HepG2 (cell line): ENCODE data around the gene FURIN. TPM values are rescaled to one million over a fixed set of nuclear protein-coding genes. Genes with fewer than 3 reads are reported as not detected.

Experiments used
- ATAC-seq: fragments of 200-7000 bp; cut with Tn5 transposase; 3 replicates; pipeline ENCODE4 v1.9.1; 2020; ENCODE audit warnings: mild to moderate bottlenecking, moderate library complexity
- BruUV-seq: library from RNA; stranded (reverse); fragments of 400-500 nt; replicated peaks from 2 replicates; lab custom pipeline; 2021; lab: Mats Ljungman, UMichigan
- CTCF ChIA-PET: fragments of 300-600 bp; formaldehyde crosslinking; extraction: SDS; loops from one replicate; lab custom pipeline; 2021; ENCODE audit warnings: low total read pairs, inconsistent platforms, low intra/inter-chr PET ratio; lab: Yijun Ruan, JAX
- POLR2A ChIA-PET: fragments of 350-600 bp; sonication (Branson Sonifier 250); formaldehyde crosslinking; loops from one replicate; lab custom pipeline; 2020; ENCODE audit warnings: antibody characterized with exemption, inconsistent platforms; lab: Yijun Ruan, JAX
- DNase-seq: peaks from one replicate; pipeline ENCODE4 v3.0.0-alpha.2; 2015; ENCODE audit warnings: low spot score
- FAIRE-seq: peaks from 3 replicates; lab custom pipeline; 2011; peaks lifted over from hg19 to GRCh38; lab: Jason Lieb, UNC
- H2AFZ ChIP-seq: one replicate; pipeline ENCODE4 v1.6.1; 2011; ENCODE audit warnings: low read length, inconsistent platforms
- H3K27ac ChIP-seq: fragments of 300-600 bp; 3 replicates; pipeline ENCODE4 v1.8.0; 2011; ENCODE audit warnings: mixed run types, mild to moderate bottlenecking, mixed read lengths, low read length, inconsistent platforms; ENCODE audit not compliant: insufficient read depth; ENCODE audit errors: extremely low read length
- H3K27me3 ChIP-seq, 2 experiments: fragments of 200-600 bp in 1 of 2; 2 replicates in 1 of 2; 3 replicates in 1 of 2; pipeline versions ENCODE4 v1.6.0 to v1.8.0; 2011; ENCODE audit warnings: low read length in 2 of 2, mild to moderate bottlenecking in 2 of 2, moderate library complexity in 2 of 2, inconsistent platforms in 1 of 2; ENCODE audit not compliant: insufficient read depth in 2 of 2, control insufficient read depth in 1 of 2
- H3K36me3 ChIP-seq, 2 experiments: fragments of 200-600 bp in 1 of 2; replicated peaks in 1 of 2; 2 replicates in 1 of 2; 3 replicates in 1 of 2; pipeline versions ENCODE4 v1.5.1 to v1.8.0; 2011; ENCODE audit warnings: low read length in 2 of 2, inconsistent platforms in 1 of 2; ENCODE audit not compliant: insufficient read depth in 2 of 2, control insufficient read depth in 1 of 2
- H3K4me1 ChIP-seq: 2 replicates; pipeline ENCODE4 v1.5.1; 2012; ENCODE audit warnings: low read length, inconsistent platforms; ENCODE audit not compliant: insufficient read depth
- H3K4me2 ChIP-seq: 2 replicates; pipeline ENCODE4 v1.6.0; 2011; ENCODE audit warnings: low read depth, low read length, inconsistent platforms
- H3K4me3 ChIP-seq, 3 experiments: fragments of 200-600 bp in 1 of 3; sonication (generic), shearing (Covaris generic) in 1 of 3; replicated peaks in 1 of 3; 2 replicates each; pipeline ENCODE4 v1.5.1; 2011 to 2016; ENCODE audit warnings: low read length in 3 of 3, inconsistent platforms in 2 of 3, low read depth in 2 of 3, mild to moderate bottlenecking in 2 of 3, control low read depth in 1 of 3, mixed read lengths in 1 of 3; ENCODE audit not compliant: insufficient read depth in 1 of 3
- H3K79me2 ChIP-seq: one replicate; pipeline ENCODE4 v1.6.1; 2011; ENCODE audit warnings: low read length, inconsistent platforms; ENCODE audit not compliant: insufficient read depth
- H3K9ac ChIP-seq: 2 replicates; pipeline ENCODE4 v1.6.0; 2011; ENCODE audit warnings: mild to moderate bottlenecking, low read depth, low read length, inconsistent platforms; ENCODE audit not compliant: insufficient read depth
- H3K9me3 ChIP-seq: 2 replicates; pipeline ENCODE4 v1.5.1; 2012; ENCODE audit warnings: mild to moderate bottlenecking, low read length
- H4K20me1 ChIP-seq: 2 replicates; pipeline ENCODE4 v1.6.0; 2011; ENCODE audit warnings: inconsistent platforms, mild to moderate bottlenecking, low read length, moderate library complexity; ENCODE audit not compliant: insufficient read depth
- ATRX ChIP-seq: sonication (generic); formaldehyde crosslinking; IDR thresholded peaks from 2 replicates; pipeline ENCODE4 v1.4.0; 2020; ENCODE audit warnings: missing genetic modification reagents, borderline replicate concordance
- ELF1 ChIP-seq: sonication (generic); formaldehyde crosslinking; IDR thresholded peaks from 2 replicates; pipeline ENCODE4 v1.4.0; 2020; ENCODE audit warnings: missing genetic modification reagents
- GABPB1 ChIP-seq: IDR thresholded peaks from 2 replicates; pipeline ENCODE4 v1.6.1; 2016; ENCODE audit warnings: mild to moderate bottlenecking, missing genetic modification reagents, moderate library complexity, missing compliant biosample characterization
- POLR2AphosphoS2 ChIP-seq: IDR thresholded peaks from 2 replicates; pipeline ENCODE4 v1.6.1; 2011; ENCODE audit warnings: low read depth, low read length, improper control_type of control experiment
- POLR2G ChIP-seq: fragments of 200-400 bp; formaldehyde crosslinking; IDR thresholded peaks from 2 replicates; pipeline ENCODE4 v1.6.1; 2018; ENCODE audit warnings: mild to moderate bottlenecking, low read depth, low read length, moderate library complexity
- RARA ChIP-seq: IDR thresholded peaks from 2 replicates; pipeline ENCODE4 v1.6.1; 2016; ENCODE audit warnings: missing genetic modification reagents, missing compliant biosample characterization
- RCOR2 ChIP-seq: IDR thresholded peaks from 2 replicates; pipeline ENCODE4 v1.6.1; 2016; ENCODE audit warnings: missing biosample characterization, missing genetic modification reagents
- RORA ChIP-seq: sonication (generic); formaldehyde crosslinking; IDR thresholded peaks from 2 replicates; pipeline ENCODE4 v1.5.0; 2020; ENCODE audit warnings: mild to moderate bottlenecking, missing genetic modification reagents, moderate library complexity
- SMARCC2 ChIP-seq: fragments of 450-650 bp; IDR thresholded peaks from 2 replicates; pipeline ENCODE4 v1.6.1; 2017; ENCODE audit warnings: antibody characterized with exemption, mild to moderate bottlenecking
- TBP ChIP-seq: sonication (generic); formaldehyde crosslinking; IDR thresholded peaks from 2 replicates; pipeline ENCODE4 v1.5.0; 2020; ENCODE audit warnings: missing genetic modification reagents
- YEATS4 ChIP-seq: sonication (generic); formaldehyde crosslinking; IDR thresholded peaks from 2 replicates; pipeline ENCODE4 v1.4.0; 2020; ENCODE audit warnings: missing genetic modification reagents, borderline replicate concordance
- ZNF205 ChIP-seq: IDR thresholded peaks from 2 replicates; pipeline ENCODE4 v1.6.1; 2018; ENCODE audit warnings: missing biosample characterization, missing genetic modification reagents
- ZNF333 ChIP-seq: sonication (generic); formaldehyde crosslinking; IDR thresholded peaks from 2 replicates; pipeline ENCODE4 v1.4.0; 2020; ENCODE audit warnings: mild to moderate bottlenecking, missing genetic modification reagents, borderline replicate concordance
- ZNF530 ChIP-seq: sonication (generic); formaldehyde crosslinking; IDR thresholded peaks from 2 replicates; pipeline ENCODE4 v1.5.0; 2020; ENCODE audit warnings: low read depth, mild to moderate bottlenecking, missing genetic modification reagents
- ZNF556 ChIP-seq: sonication (generic); formaldehyde crosslinking; IDR thresholded peaks from 2 replicates; pipeline ENCODE4 v1.4.0; 2020; ENCODE audit warnings: mild to moderate bottlenecking, missing genetic modification reagents, borderline replicate concordance
- WGBS: methylation state at CpG from one replicate; pipeline ENCODE4 v1.1.6; 2017; ENCODE audit warnings: low lambda C conversion rate; 5-methylcytosine and 5-hydroxymethylcytosine counted together
- in situ Hi-C: cut with HindIII; loops from 2 replicates; pipeline ENCODE4 v1.10.0; 2017; ENCODE audit warnings: low pct_unique_long_range_greater_than_20kb; ENCODE audit not compliant: extremely low pct_ligation_motif_present
- intact Hi-C: fragments of 100-400 bp; cut with micrococcal nuclease; formaldehyde crosslinking; loops from one replicate; pipeline ENCODE4 v1.10.0; 2022; ENCODE audit not compliant: unreplicated experiment
- polyA plus RNA-seq, 8 experiments: library from polyadenylated mRNA; depleted of rRNA in 3 of 8; stranded (reverse) in 7 of 8; unstranded in 1 of 8; fragments of >200 nt; fragmentation: Illumina TruSeq in 4 of 8; extraction: Trizol in 4 of 8; gene quantifications; 2 replicates each; pipeline versions ENCODE4 v1.2.1 to v1.2.3, GENCODE V29; 2011 to 2016; ENCODE audit warnings: low read depth in 4 of 8, missing spikeins in 1 of 8, mixed read lengths in 1 of 8; ENCODE audit not compliant: insufficient read depth in 1 of 8
- total RNA-seq, 5 experiments: library from RNA; depleted of rRNA; stranded (reverse); fragments of >200 nt; fragmentation: Illumina TruSeq; extraction: Trizol; gene quantifications; 2 replicates each; pipeline ENCODE4 v1.2.3, GENCODE V29; 2016; ENCODE audit warnings: low read depth in 1 of 5
- TF ChIP-seq, protein P1 (sequence below): sonication (generic); formaldehyde crosslinking; IDR thresholded peaks from 2 replicates; pipeline ENCODE4 v1.4.0; 2020; ENCODE audit warnings: mild to moderate bottlenecking, missing genetic modification reagents
- TF ChIP-seq, protein P2 (sequence below): sonication (generic); formaldehyde crosslinking; IDR thresholded peaks from 2 replicates; pipeline ENCODE4 v1.5.1; 2020; ENCODE audit warnings: mild to moderate bottlenecking, missing genetic modification reagents, moderate library complexity
- TF ChIP-seq, protein P3 (sequence below): sonication (generic); formaldehyde crosslinking; IDR thresholded peaks from 2 replicates; pipeline ENCODE4 v1.4.0; 2020; ENCODE audit warnings: missing genetic modification reagents, mild to moderate bottlenecking, borderline replicate concordance

Gene FURIN
- total and polyA plus RNA-seq, 2 of the 13 experiments (the other 11 are each of a cell fraction or from before 2014, with no cell fraction given), result 15.2 to 17.4 TPM

DNA sequence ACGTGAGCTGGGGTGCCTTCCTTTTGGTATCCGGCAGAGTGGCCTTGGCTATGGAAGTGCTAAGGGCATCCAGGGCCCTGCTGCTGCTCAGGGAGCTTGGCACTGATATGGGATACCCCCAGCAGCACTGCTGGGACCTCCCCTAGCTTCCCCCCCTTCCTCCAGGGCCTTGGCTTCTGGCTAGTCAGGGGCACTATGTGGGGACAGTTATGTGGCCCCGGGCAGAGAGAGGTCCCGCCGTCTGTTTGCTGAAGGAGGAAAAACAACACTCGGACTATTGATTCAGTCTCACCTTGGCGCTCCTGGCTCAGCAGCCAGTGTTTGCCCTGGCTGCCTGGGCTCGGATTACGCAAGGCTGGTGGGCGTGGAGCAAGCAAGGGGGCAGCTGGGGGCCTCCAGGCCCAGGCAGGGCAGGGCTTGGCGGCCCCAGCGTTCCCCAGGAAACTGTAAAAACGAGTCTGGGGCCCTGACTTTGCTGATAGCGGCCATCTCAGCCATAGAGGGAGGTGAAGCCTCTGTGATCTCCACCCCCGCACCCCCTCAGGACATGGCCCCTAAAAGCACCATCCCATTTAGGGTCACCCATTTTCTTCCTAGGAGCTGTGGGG is 5.7 kb downstream of the FURIN start:
- Histone ChIP-seq H3K27me3 (peaks cover 0 to 17% of the 10 kb centered on the region in 2 experiments; a peak in 2 of 5 replicates), H3K9ac (no peak overlapping the region; the same call in 1 of the 2 replicates), H4K20me1 (peaks cover 25% of the 10 kb centered on the region; the same call in 1 of the 2 replicates), H3K4me1 (peaks cover 55% of the 10 kb centered on the region), H3K79me2 (peaks cover 10% of the 10 kb centered on the region), H3K9me3 (no peaks in the 10 kb centered on the region), H3K4me2 (peak overlapping the region; percentile 85), H3K27ac (peak overlapping the region; percentile 35), H3K36me3 (peaks cover 4 to 32% of the 10 kb centered on the region in 2 experiments; a peak in 4 of 5 replicates), H3K4me3 (peak overlapping the region; percentile 72 to 74 (median 73); a peak in 5 of 6 replicates), H2AFZ (no peak overlapping the region)
- WGBS, result 0% methylated on average over 4 of the region's 15 CpGs
- DNase-seq, result peak; percentile 97
- peak; percentile 87 for FAIRE-seq
- ChIA-PET POLR2A (interaction anchor here (0.8 to 2.6 kb wide), 10 partner anchors 10 to 209 kb away, joined by 3 to 65 read pairs (median 9); partner anchors contain the start of genes BLM, FES, HDDC3 and MAN2A2), CTCF (no interaction called here)
- in situ Hi-C loops, result no loop called here
- intact Hi-C loops, result loop anchor here (1.0 to 5.0 kb wide), 2 partner anchors 13 to 382 kb away; no protein-coding TSS in a partner anchor
- peak; percentile 86 for ATAC-seq
- no TSS peak for BruUV-seq
- TF ChIP-seq ATRX (CRISPR knock-in tag) (no peak), ZNF333 (CRISPR knock-in tag) (no peak; the same call in 1 of the 2 replicates), RARA (peak; percentile 99), GABPB1 (peak; percentile 83), ZNF205 (CRISPR knock-in tag) (peak; percentile 98), ZNF530 (CRISPR knock-in tag) (no peak), SMARCC2 (no peak), RORA (CRISPR knock-in tag) (no peak), TBP (CRISPR knock-in tag) (no peak), ELF1 (peak; percentile 67; the same call in 1 of the 2 replicates), ZNF556 (CRISPR knock-in tag) (peak; percentile 90), RCOR2 (peak; percentile 92), POLR2AphosphoS2 (no peak), POLR2G (no peak), YEATS4 (CRISPR knock-in tag) (peak; percentile 61; the same call in 1 of the 2 replicates)
- TF ChIP-seq, protein P1, sequence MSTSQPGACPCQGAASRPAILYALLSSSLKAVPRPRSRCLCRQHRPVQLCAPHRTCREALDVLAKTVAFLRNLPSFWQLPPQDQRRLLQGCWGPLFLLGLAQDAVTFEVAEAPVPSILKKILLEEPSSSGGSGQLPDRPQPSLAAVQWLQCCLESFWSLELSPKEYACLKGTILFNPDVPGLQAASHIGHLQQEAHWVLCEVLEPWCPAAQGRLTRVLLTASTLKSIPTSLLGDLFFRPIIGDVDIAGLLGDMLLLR, result no peak
- TF ChIP-seq, protein P2, sequence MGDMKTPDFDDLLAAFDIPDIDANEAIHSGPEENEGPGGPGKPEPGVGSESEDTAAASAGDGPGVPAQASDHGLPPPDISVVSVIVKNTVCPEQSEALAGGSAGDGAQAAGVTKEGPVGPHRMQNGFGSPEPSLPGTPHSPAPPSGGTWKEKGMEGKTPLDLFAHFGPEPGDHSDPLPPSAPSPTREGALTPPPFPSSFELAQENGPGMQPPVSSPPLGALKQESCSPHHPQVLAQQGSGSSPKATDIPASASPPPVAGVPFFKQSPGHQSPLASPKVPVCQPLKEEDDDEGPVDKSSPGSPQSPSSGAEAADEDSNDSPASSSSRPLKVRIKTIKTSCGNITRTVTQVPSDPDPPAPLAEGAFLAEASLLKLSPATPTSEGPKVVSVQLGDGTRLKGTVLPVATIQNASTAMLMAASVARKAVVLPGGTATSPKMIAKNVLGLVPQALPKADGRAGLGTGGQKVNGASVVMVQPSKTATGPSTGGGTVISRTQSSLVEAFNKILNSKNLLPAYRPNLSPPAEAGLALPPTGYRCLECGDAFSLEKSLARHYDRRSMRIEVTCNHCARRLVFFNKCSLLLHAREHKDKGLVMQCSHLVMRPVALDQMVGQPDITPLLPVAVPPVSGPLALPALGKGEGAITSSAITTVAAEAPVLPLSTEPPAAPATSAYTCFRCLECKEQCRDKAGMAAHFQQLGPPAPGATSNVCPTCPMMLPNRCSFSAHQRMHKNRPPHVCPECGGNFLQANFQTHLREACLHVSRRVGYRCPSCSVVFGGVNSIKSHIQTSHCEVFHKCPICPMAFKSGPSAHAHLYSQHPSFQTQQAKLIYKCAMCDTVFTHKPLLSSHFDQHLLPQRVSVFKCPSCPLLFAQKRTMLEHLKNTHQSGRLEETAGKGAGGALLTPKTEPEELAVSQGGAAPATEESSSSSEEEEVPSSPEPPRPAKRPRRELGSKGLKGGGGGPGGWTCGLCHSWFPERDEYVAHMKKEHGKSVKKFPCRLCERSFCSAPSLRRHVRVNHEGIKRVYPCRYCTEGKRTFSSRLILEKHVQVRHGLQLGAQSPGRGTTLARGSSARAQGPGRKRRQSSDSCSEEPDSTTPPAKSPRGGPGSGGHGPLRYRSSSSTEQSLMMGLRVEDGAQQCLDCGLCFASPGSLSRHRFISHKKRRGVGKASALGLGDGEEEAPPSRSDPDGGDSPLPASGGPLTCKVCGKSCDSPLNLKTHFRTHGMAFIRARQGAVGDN (CRISPR knock-in tag), result peak; percentile 87
- TF ChIP-seq, protein P3, sequence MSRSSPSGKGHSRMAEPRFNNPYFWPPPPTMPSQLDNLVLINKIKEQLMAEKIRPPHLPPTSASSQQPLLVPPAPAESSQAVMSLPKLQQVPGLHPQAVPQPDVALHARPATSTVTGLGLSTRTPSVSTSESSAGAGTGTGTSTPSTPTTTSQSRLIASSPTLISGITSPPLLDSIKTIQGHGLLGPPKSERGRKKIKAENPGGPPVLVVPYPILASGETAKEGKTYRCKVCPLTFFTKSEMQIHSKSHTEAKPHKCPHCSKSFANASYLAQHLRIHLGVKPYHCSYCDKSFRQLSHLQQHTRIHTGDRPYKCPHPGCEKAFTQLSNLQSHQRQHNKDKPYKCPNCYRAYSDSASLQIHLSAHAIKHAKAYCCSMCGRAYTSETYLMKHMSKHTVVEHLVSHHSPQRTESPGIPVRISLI (CRISPR knock-in tag), result peak; percentile 92
